Stomach (tissue), 4 donors: Measurements from ENCODE around the gene ADORA1.

Experiments
- CTCF ChIP-seq, 7 experiments: fragments of 450-650 bp in 4 of 7; fragments of 200-600 bp in 3 of 7; sonication (generic) in 3 of 7; IDR thresholded peaks; one replicate each; pipeline ENCODE4 v1.5.1; 2016 to 2019; ENCODE audit warnings: antibody characterized with exemption in 7 of 7, control low read depth in 2 of 7, mild to moderate bottlenecking in 1 of 7
- POLR2A ChIP-seq, 4 donors: fragments of 450-650 bp; IDR thresholded peaks; one replicate each; pipeline ENCODE4 v1.6.1; 2016; ENCODE audit warnings: antibody characterized with exemption in 4 of 4, control low read depth in 2 of 4, mild to moderate bottlenecking in 1 of 4, moderate library complexity in 1 of 4
- POLR2AphosphoS5 ChIP-seq, 3 donors: sonication (generic); formaldehyde crosslinking; IDR thresholded peaks; one replicate each; pipeline ENCODE4 v1.6.1; 2016; ENCODE audit warnings: antibody characterized with exemption in 3 of 3

GRCh38 chr1:203088441-203088840 is 39.1 kb upstream of the ADORA1 start:
- no peak for TF ChIP-seq POLR2A (IDR thresholded peaks at IDR 0.05)
- TF ChIP-seq CTCF (IDR thresholded peaks at IDR 0.05), result no peak
- no peak for TF ChIP-seq POLR2AphosphoS5 (IDR thresholded peaks at IDR 0.05)
